ENCODE results near the gene MATR3. TPM values are rescaled to one million over a fixed set of nuclear protein-coding genes. Genes with fewer than 3 reads are reported as not detected.
A peak's percentile ranks its signal among the peaks of the same experiment; 100 is the strongest.

Gene MATR3
- total RNA-seq, 1 donor = 274 TPM

DNA sequence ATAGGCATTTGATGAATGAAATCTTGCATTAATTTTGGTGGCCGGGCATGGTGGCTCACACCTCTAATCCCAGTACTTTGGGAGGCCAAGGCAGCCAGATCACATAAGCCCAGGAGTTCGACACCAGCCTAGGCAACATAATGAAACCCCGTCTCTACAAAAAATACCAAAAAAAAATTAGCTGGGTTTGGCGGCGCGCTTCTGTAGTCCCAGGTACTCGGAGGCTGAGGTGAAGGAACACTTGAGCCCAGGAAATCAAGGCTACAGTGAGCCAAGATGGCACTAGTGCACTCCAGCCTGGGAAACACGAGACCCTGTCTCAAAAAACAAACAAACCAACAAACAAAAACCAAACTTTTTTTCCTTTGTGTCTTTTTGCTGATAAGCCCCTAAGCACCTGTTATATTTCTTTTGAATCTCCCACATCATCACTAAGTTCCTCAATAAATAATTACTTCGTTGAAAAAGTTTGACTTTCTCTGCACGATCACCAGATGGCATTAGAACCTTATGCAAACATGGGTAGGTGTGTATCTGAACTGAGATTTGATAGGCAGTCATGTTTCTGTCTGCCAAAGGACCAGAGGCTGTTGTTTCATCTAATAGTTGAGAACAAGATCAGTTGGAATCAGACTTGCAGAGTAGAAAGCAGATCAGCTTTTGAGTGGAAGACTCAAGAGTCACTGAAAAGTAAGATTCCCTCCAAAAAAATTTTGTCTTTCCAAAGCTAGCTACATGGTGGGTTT, 5.5 kb upstream of the MATR3 start:
- TF ChIP-seq CTCF (IDR thresholded peaks at IDR 0.05; ENCODE audit: insufficient read depth, low read length) = no peak
- no peak for DNase-seq (ENCODE audit: low read depth)
- H3K4me3 ChIP-seq (ENCODE audit: low read depth, low read length) = no peak overlapping the region

DNA sequence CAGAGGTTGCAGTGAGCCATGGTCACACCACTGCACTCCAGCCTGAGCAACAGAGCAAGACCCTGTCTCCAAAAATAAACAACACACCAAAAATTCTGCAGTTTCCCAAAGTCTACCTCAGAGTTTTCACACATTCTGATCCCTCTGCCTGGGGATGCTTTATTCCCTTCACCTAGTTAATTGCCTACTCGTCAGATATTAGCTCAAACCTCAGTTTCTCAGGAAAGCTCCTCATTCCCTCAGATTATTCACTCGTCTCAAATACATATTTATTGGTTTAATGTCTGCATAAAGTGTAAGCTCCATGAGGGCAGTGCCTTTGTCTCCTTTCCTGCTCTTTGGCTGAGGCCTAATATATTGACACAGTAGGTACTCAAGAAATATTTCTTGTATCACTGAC, 2.5 kb upstream of the MATR3 start:
- H3K4me3 ChIP-seq (ENCODE audit: low read depth, low read length) = no peak overlapping the region
- no peak for DNase-seq (ENCODE audit: low read depth)
- TF ChIP-seq CTCF (IDR thresholded peaks at IDR 0.05; ENCODE audit: insufficient read depth, low read length) = no peak

DNA sequence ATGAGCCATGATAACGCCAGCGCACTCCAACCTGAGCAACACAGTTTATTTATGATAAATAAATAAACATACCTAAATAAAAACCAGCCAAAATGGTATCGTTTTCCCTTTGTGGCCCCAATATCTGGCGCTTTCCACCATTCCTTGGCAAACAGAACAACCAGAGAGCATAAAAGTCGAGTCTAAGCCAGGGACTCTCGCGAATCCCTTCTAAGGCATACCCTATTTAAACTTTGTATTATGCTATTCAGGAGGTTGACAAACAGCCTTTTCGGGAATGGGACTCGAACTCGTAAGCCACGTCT, 386 bp upstream of the MATR3 start:
- no peak for TF ChIP-seq CTCF (IDR thresholded peaks at IDR 0.05; ENCODE audit: insufficient read depth, low read length)
- no peak for DNase-seq (ENCODE audit: low read depth)
- H3K4me3 ChIP-seq (ENCODE audit: low read depth, low read length) = peak overlapping the region; percentile 76

GRCh38 chr5:139294374-139295165, 1.0 kb downstream of the MATR3 start:
- TF ChIP-seq CTCF (IDR thresholded peaks at IDR 0.05; ENCODE audit: insufficient read depth, low read length) = peak; percentile 38
- DNase-seq (ENCODE audit: low read depth) = peak; percentile 77
- H3K4me3 ChIP-seq (ENCODE audit: low read depth, low read length) = peak overlapping the region; percentile 96

DNA sequence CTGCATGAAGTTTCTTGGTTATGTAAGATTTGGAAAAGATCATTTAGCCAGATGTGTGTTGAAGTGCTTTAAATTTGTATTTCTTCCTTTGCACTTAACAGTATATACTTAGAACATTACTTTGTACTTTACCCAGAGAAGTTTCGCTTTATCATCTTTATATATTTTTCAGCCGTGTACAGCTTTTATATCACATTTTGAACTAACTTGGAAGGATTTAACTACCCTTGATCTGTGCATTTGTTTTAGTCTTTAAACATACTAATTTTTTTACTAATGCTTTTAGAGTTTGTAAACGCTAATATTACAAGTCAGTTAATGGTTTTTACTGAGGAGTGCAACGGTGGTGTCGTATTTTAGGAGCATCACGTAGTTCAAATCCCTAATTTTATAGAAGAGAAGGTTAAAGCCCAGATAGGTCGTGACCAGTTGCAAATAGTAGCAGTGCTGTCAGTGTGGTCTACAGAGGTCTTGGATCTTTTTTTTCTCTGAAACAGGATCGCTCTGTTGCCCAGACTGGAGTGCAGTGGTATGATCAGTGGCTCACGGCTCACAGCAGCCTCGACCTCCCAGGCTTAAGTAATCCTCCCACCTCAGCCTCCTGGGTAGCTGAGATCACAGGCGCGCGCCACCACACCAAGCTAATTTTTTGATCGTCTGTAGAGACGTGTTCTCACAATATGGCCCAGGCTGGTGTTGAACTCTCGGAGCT, 2.0 kb downstream of the MATR3 start:
- no peak for TF ChIP-seq CTCF (IDR thresholded peaks at IDR 0.05; ENCODE audit: insufficient read depth, low read length)
- peak overlapping the region; percentile 96 for H3K4me3 ChIP-seq (ENCODE audit: low read depth, low read length)
- peak; percentile 19 for DNase-seq (ENCODE audit: low read depth)

- TF ChIP-seq CTCF (IDR thresholded peaks at IDR 0.05; ENCODE audit: insufficient read depth, low read length) = no peak
- peak overlapping the region; percentile 13 for H3K4me3 ChIP-seq (ENCODE audit: low read depth, low read length)
- DNase-seq (ENCODE audit: low read depth) = no peak
Measured at GRCh38 chr5:139296198-139296597, 2.7 kb downstream of the MATR3 start.

All from fibroblast of the aortic adventitia (primary cell).